ENCODE measurements around the gene PPIP5K1.

The PPIP5K1 gene

DNA sequence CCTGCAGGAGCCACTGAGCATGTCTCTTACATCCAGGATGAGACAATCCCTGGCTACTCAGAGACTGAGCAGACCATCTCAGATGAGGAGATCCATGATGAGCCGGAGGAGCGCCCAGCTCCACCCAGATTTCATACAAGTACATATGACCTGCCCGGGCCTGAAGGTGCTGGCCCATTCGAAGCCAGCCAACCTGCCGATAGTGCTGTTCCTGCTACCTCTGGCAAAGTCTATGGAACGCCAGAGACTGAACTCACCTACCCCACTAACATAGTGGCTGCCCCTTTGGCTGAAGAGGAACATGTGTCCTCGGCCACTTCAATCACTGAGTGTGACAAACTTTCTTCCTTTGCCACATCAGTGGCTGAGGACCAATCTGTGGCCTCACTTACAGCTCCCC, 66.4 kb downstream of the PPIP5K1 start:
- TF ChIP-seq SIN3A (IDR thresholded peaks at IDR 0.05; ENCODE audit: borderline replicate concordance, insufficient read depth, low read length) (no peak), TAF1 (IDR thresholded peaks at IDR 0.05; ENCODE audit: borderline replicate concordance, insufficient read depth, low read length) (no peak), POLR2AphosphoS5 (IDR thresholded peaks at IDR 0.05; ENCODE audit: low read depth, low read length) (no peak), REST (IDR thresholded peaks at IDR 0.05; ENCODE audit: insufficient read depth in 1 of 2, low read depth in 2 of 2, low read length in 2 of 2) (no peak), FOXP2 (optimal IDR thresholded peaks at IDR 0.05; ENCODE audit: borderline replicate concordance, extremely low read depth, extremely low read length, insufficient read depth) (no peak)

DNA sequence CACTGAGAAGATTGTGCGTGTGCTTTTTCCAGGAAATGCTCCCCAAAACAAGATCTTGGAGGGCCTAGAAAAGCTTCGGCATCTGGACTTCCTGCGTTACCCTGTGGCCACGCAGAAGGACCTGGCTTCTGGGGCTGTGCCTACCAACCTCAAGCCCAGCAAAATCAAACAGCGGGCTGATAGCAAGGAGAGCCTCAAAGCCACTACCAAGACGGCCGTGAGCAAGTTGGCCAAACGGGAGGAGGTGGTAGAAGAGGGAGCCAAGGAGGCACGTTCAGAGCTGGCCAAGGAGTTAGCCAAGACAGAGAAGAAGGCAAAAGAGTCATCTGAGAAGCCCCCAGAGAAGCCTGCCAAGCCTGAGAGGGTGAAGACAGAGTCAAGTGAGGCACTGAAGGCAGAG, 67.8 kb downstream of the PPIP5K1 start:
- TF ChIP-seq POLR2AphosphoS5 (IDR thresholded peaks at IDR 0.05; ENCODE audit: low read depth, low read length) (no peak), REST (IDR thresholded peaks at IDR 0.05; ENCODE audit: insufficient read depth in 1 of 2, low read depth in 2 of 2, low read length in 2 of 2) (no peak)

GRCh38 chr15:43521419-43521818, 68.6 kb downstream of the PPIP5K1 start:
- TF ChIP-seq POLR2AphosphoS5 (IDR thresholded peaks at IDR 0.05; ENCODE audit: low read depth, low read length) (no peak), SIN3A (IDR thresholded peaks at IDR 0.05; ENCODE audit: borderline replicate concordance, insufficient read depth, low read length) (no peak), TAF1 (IDR thresholded peaks at IDR 0.05; ENCODE audit: borderline replicate concordance, insufficient read depth, low read length) (no peak), FOXP2 (optimal IDR thresholded peaks at IDR 0.05; ENCODE audit: borderline replicate concordance, extremely low read depth, extremely low read length, insufficient read depth) (no peak), REST (IDR thresholded peaks at IDR 0.05; ENCODE audit: insufficient read depth in 1 of 2, low read depth in 2 of 2, low read length in 2 of 2) (no peak)

DNA sequence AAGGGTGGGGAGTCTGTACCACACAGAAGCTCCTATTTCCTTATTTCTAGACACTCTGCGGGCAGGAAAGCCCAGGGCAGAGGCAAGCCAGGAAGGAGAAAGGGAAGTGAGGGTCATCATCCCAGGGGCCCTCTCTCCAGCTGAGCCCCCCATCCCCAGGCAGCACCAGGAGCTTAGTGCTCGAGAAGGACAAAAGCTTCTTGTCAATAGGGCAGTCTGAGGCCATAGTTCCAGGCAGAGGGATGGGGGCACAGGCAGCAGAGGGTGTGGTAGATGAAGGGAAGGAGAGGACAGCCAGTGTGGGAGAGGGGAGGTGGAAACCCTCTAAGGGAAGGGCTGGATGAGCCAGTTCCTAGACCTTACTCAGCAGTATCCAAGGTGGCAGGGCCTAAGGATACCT, 69.9 kb downstream of the PPIP5K1 start:
- TF ChIP-seq TAF1 (IDR thresholded peaks at IDR 0.05; ENCODE audit: borderline replicate concordance, insufficient read depth, low read length) = no peak
- no peak for TF ChIP-seq FOXP2 (optimal IDR thresholded peaks at IDR 0.05; ENCODE audit: borderline replicate concordance, extremely low read depth, extremely low read length, insufficient read depth)
- no peak for TF ChIP-seq REST (IDR thresholded peaks at IDR 0.05; ENCODE audit: insufficient read depth in 1 of 2, low read depth in 2 of 2, low read length in 2 of 2)
- TF ChIP-seq POLR2AphosphoS5 (IDR thresholded peaks at IDR 0.05; ENCODE audit: low read depth, low read length) = no peak
- no peak for TF ChIP-seq SIN3A (IDR thresholded peaks at IDR 0.05; ENCODE audit: borderline replicate concordance, insufficient read depth, low read length)

DNA sequence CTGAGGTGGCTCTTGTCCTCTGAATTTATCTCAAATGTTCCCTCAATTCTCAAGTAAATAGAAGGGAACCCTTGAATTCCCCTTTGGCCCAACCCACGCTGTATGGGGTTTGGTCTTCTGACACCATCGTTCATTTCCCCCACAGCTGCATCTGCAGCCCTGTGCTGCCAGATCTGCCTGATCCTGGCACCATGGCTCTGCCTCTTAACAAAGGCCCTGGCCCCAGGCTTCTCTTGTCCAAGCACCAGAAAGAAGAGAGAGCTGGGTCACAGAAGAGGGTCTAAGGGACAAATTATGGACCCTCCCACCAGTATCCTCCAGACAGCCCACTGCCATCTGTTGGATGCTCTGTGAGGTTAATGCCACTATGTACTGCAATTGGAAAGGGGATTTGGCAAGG, 70.8 kb downstream of the PPIP5K1 start:
- TF ChIP-seq FOXP2 (optimal IDR thresholded peaks at IDR 0.05; ENCODE audit: borderline replicate concordance, extremely low read depth, extremely low read length, insufficient read depth) (no peak), POLR2AphosphoS5 (IDR thresholded peaks at IDR 0.05; ENCODE audit: low read depth, low read length) (no peak), TAF1 (IDR thresholded peaks at IDR 0.05; ENCODE audit: borderline replicate concordance, insufficient read depth, low read length) (no peak), SIN3A (IDR thresholded peaks at IDR 0.05; ENCODE audit: borderline replicate concordance, insufficient read depth, low read length) (no peak), REST (IDR thresholded peaks at IDR 0.05; ENCODE audit: insufficient read depth in 1 of 2, low read depth in 2 of 2, low read length in 2 of 2) (no peak)

All from PFSK-1 (cell line).